Nephron progenitor cell (in vitro differentiated cells): Measurements from ENCODE around the gene TPRKB.
"Not testable (repeated sequence)": the region's sequence is repeated elsewhere in the genome, so short reads cannot be mapped to it uniquely, and the experiment has no call there.

Experiments used
- DNase-seq: peaks from one replicate; pipeline ENCODE4 v3.0.0; 2021
- H3K27ac Mint-ChIP-seq: 2 replicates; pipeline ENCODE4 v1.8.0; 2021; ENCODE audit warnings: mild to moderate bottlenecking, moderate library complexity, mixed read lengths
- H3K27me3 Mint-ChIP-seq: 2 replicates; pipeline ENCODE4 v1.8.0; 2021; ENCODE audit warnings: mild to moderate bottlenecking, low read depth, mixed read lengths; ENCODE audit not compliant: poor library complexity
- H3K36me3 Mint-ChIP-seq: 2 replicates; pipeline ENCODE4 v1.8.0; 2021; ENCODE audit warnings: low read depth, mixed read lengths
- H3K4me1 Mint-ChIP-seq: 2 replicates; pipeline ENCODE4 v1.8.0; 2021; ENCODE audit warnings: mixed read lengths
- H3K4me3 Mint-ChIP-seq: 2 replicates; pipeline ENCODE4 v1.8.0; 2021; ENCODE audit warnings: mild to moderate bottlenecking, moderate library complexity, mixed read lengths
- H3K9me3 Mint-ChIP-seq: 2 replicates; pipeline ENCODE4 v1.8.0; 2021; ENCODE audit warnings: mild to moderate bottlenecking, moderate library complexity, mixed read lengths
- TF ChIP-seq, protein P1 (sequence below): fragments of 200-600 bp; sonication (generic); IDR thresholded peaks from 2 replicates; pipeline ENCODE4 v1.5.0; 2021; ENCODE audit warnings: antibody characterized with exemption

TPRKB gene

DNA sequence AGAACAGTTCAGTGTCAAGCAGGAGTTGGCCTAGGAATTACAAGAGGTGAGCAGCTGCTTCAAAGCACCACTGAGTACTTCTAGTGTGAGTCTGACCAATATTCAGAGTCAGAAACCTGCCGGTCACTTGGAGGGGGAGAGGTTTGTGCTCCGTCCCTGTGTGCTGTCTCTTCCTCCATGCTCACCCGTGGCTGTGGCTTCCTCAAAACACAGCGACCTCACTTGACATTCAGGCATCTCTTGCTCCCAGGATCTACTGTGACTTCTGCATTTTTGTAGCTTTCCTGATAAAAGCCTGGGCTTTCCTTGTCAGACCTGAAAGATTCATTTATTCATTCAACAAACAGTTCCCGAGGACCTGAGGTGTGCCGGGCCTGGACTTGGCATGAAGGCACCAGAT, 32.9 kb downstream of the TPRKB start:
- no peak for DNase-seq
- no peaks in the 10 kb centered on the region for H3K36me3 Mint-ChIP-seq

DNA sequence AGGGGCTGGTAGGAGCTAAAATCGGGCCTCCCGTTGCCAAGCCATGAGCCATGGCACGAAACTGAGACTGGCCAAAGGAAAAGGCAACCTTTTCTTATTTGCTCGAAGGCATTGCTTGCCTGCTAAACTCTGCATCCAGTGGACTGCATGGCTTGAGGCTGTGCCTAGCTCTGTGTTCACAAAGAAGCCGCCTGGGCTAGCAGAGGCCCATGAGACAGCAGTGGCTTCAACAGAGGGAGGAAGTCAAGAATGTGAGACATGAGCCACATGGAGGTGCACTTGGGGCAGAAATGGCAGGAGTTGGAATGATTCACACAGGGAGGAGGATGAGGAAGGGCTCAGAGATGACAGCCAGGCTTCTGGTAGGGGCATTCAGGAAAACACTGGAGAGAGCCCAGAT, 33.5 kb downstream of the TPRKB start:
- no peak for DNase-seq
- peaks cover 61% of the 10 kb centered on the region for H3K27me3 Mint-ChIP-seq
- TF ChIP-seq, protein P1, sequence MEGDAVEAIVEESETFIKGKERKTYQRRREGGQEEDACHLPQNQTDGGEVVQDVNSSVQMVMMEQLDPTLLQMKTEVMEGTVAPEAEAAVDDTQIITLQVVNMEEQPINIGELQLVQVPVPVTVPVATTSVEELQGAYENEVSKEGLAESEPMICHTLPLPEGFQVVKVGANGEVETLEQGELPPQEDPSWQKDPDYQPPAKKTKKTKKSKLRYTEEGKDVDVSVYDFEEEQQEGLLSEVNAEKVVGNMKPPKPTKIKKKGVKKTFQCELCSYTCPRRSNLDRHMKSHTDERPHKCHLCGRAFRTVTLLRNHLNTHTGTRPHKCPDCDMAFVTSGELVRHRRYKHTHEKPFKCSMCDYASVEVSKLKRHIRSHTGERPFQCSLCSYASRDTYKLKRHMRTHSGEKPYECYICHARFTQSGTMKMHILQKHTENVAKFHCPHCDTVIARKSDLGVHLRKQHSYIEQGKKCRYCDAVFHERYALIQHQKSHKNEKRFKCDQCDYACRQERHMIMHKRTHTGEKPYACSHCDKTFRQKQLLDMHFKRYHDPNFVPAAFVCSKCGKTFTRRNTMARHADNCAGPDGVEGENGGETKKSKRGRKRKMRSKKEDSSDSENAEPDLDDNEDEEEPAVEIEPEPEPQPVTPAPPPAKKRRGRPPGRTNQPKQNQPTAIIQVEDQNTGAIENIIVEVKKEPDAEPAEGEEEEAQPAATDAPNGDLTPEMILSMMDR, result no peak
- no peak overlapping the region for H3K27ac Mint-ChIP-seq
- H3K36me3 Mint-ChIP-seq, result no peaks in the 10 kb centered on the region
- no peak overlapping the region for H3K4me3 Mint-ChIP-seq
- peaks cover 10% of the 10 kb centered on the region for H3K9me3 Mint-ChIP-seq
- H3K4me1 Mint-ChIP-seq, result no peaks in the 10 kb centered on the region

More for the DNA sequence above, 32.9 kb downstream of the TPRKB start:
- Mint-ChIP-seq H3K4me3 (no peak overlapping the region), H3K27ac (no peak overlapping the region), H3K9me3 (peaks cover 4% of the 10 kb centered on the region), H3K27me3 (peaks cover 56% of the 10 kb centered on the region), H3K4me1 (no peaks in the 10 kb centered on the region)
- TF ChIP-seq, protein P1, result no peak

DNA sequence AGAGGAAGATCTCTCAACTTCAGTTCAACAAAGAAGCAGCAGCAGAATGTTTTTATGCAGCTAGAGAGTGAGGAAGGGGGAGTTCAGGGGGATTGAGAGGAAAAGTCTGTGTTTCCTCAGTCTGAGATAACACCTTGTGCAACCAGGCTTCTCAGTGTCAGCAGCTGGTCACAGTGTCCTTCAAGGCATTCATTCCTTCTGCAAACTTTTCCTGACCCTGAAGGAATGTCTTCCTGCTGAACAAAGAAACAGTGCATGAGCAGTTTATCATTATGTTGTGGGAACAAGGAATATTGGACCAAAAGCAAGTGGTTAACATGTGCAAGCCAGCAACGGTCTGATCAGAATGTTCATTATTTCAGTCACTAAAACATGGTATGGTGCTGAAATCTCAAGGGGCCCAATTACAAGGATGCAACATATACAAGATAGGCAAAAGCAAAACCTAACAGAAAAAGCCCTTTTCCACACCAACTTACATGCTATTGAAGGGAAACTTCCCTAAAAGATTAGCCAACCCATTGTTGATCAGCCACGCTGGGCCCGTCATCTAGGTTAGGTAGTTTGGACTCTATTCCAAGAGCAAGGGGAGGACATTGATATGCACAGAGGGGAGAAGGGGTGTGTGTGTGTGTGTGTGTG, 34.2 kb downstream of the TPRKB start:
- not testable (repeated sequence) for H3K36me3 Mint-ChIP-seq, H3K4me3 Mint-ChIP-seq, H3K27ac Mint-ChIP-seq, DNase-seq, H3K4me1 Mint-ChIP-seq
- H3K9me3 Mint-ChIP-seq, result peaks cover 17% of the 10 kb centered on the region
- peaks cover 63% of the 10 kb centered on the region for H3K27me3 Mint-ChIP-seq

DNA sequence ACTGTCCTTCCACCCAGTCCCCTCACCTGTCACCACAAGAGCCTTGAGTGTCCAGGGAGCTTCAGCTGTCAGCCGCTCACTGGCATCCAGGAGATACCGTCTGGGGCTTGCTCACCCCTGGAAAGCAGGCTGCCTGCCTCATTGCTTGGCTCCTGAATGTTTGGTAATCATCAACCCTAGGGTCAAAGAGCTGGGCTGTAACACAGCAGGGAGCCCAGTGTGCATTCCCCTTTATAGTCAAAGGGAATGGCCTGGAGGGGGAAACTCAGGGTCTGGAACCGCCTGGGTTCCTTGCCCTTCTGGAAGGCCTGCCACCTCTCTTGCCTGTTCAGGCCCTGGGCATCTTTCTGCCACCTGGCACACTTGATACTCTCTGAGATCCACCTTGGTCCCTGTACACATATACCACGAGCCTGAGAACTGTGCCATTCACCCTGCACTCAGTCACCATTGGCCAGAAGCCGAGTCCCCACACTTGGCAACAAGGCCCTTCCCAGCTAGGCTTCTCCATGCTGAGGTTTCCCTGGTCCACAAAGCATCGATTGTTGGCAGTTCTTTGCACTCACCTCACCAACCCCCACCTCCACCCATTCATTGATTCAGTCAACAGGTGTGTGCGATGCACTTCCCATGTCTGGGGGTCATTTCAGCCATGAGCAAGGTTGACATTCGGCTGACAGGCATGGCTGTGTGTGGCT, 35.0 kb downstream of the TPRKB start:
- Mint-ChIP-seq H3K36me3 (no peaks in the 10 kb centered on the region), H3K27me3 (peaks cover 58% of the 10 kb centered on the region), H3K4me1 (no peaks in the 10 kb centered on the region), H3K27ac (no peak overlapping the region), H3K9me3 (peaks cover 22% of the 10 kb centered on the region), H3K4me3 (no peak overlapping the region)
- no peak for DNase-seq
- TF ChIP-seq, protein P1, result no peak

DNA sequence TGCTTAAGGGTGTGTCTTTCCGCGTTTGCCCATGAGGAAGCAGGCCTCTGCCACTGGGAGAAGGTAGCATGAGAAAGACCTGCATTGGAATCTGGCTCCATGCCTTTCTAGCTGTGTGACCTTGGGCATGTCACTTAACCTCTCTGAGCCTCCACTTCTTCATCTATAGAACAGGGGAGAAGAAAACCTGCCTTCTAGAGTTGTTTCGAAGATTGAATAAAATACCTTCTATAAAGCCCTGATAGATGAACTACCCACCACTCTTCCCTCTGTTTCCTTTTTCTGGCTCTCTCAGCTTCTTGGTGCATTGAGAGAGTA, 35.7 kb downstream of the TPRKB start:
- H3K36me3 Mint-ChIP-seq, H3K27ac Mint-ChIP-seq, DNase-seq, H3K4me1 Mint-ChIP-seq, H3K4me3 Mint-ChIP-seq: not testable (repeated sequence)
- Mint-ChIP-seq H3K9me3 (peaks cover 22% of the 10 kb centered on the region), H3K27me3 (peaks cover 54% of the 10 kb centered on the region)

DNA sequence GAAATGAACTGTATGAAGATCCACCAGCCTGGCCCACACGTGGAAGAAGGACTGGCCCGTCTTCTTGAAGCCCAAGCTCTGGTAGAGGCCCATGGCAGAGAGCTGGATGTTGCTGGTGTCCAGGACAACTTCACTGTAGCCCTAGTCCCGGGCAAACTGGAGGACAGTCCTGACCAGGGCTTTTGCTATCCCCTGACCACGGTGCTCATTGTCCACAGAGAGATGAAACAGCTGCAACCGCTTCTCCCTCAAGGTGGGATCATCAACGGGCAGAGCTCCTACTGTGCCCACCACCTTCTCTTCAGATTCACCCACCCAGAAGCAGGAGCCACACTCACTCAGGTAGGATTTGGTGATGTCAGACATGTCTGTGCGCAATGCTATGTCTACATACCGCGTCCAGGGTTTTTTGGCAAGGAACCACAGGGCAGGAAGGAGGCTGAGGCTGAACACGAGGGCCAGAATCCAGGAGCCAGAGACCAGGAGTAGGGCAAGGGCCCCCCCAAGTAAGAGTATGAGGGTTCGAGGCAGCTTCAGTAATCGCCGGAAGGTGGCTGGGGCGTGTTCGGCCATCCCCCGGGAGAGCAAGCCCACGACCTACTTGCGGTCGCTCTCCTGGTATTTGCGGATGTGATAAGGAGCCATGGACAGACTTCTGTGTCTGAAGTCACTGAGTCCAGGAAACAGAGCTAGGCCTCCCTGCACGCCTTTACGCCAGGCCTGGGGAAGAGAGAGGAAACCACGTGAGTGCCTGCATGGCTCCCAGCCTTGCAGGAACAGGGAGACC, 36.3 kb downstream of the TPRKB start:
- Mint-ChIP-seq H3K27me3 (peaks cover 48% of the 10 kb centered on the region), H3K36me3 (no peaks in the 10 kb centered on the region), H3K27ac (no peak overlapping the region), H3K4me1 (no peaks in the 10 kb centered on the region), H3K4me3 (no peak overlapping the region), H3K9me3 (peaks cover 22% of the 10 kb centered on the region)
- no peak for DNase-seq
- TF ChIP-seq, protein P1, result no peak
